A673 (cell line): ENCODE measurements around the gene ADPRM.

Source experiments
- EZH2 ChIP-seq: fragments of 200-600 bp; sonication (generic); IDR thresholded peaks from 2 replicates; pipeline ENCODE4 v1.6.1; 2017; ENCODE audit warnings: borderline replicate concordance, low read depth, mild to moderate bottlenecking, mixed read lengths, antibody characterized with exemption, low read length; ENCODE audit not compliant: poor library complexity, severe bottlenecking
- TF ChIP-seq, protein P1 (sequence below): fragments of 300-800, 200-600 bp; sonication (generic); conservative IDR thresholded peaks from 2 replicates; pipeline ENCODE4 v1.5.1; 2017; ENCODE audit warnings: low read depth, mild to moderate bottlenecking, antibody characterized with exemption, low read length, moderate library complexity, mixed read lengths

DNA sequence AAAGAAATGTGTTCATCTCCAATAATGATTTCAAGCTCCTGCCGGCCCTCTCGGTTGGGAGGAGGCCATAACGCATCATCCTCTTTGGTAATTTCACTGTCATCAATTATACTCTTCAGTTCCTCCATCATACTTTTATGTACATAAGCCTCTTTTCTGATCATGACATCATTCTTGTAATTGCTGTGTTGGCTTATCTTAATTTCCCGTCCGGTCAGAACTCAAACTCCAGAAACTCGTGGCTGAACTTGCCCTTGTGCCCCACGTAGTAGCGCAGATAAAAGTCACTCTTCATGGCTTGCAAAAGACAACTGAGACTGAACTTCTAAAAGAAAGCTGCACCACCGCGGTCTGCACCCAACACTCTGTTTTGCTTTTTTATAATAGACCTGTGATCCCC, 18.8 kb downstream of the ADPRM start:
- TF ChIP-seq, protein P1, sequence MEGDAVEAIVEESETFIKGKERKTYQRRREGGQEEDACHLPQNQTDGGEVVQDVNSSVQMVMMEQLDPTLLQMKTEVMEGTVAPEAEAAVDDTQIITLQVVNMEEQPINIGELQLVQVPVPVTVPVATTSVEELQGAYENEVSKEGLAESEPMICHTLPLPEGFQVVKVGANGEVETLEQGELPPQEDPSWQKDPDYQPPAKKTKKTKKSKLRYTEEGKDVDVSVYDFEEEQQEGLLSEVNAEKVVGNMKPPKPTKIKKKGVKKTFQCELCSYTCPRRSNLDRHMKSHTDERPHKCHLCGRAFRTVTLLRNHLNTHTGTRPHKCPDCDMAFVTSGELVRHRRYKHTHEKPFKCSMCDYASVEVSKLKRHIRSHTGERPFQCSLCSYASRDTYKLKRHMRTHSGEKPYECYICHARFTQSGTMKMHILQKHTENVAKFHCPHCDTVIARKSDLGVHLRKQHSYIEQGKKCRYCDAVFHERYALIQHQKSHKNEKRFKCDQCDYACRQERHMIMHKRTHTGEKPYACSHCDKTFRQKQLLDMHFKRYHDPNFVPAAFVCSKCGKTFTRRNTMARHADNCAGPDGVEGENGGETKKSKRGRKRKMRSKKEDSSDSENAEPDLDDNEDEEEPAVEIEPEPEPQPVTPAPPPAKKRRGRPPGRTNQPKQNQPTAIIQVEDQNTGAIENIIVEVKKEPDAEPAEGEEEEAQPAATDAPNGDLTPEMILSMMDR: no peak
- no peak for TF ChIP-seq EZH2
